Measurements from ENCODE around the gene COL5A2. TPM values are rescaled to one million over a fixed set of nuclear protein-coding genes. Genes with fewer than 3 reads are reported as not detected.

The COL5A2 gene
- total RNA-seq, 6 donors from 2014 or later = 9.0 to 42.7 (median 26.8) TPM

- TF ChIP-seq EP300 (IDR thresholded peaks at IDR 0.05) (no peak), POLR2AphosphoS5 (IDR thresholded peaks at IDR 0.05) (no peak), CTCF (IDR thresholded peaks at IDR 0.05) (no peak), POLR2A (IDR thresholded peaks at IDR 0.05) (no peak)
- no peak overlapping the region for H3K27ac ChIP-seq
- ATAC-seq (ENCODE audit: low FRiP score in 2 of 2) = no peak
These were observed 90.9 kb downstream of the COL5A2 start for GRCh38 chr2:189088591-189089205.

GRCh38 chr2:189086710-189087109 is 92.9 kb downstream of the COL5A2 start:
- DNase-seq = no peak

More at GRCh38 chr2:189088591-189089205, 90.9 kb downstream of the COL5A2 start:
- Histone ChIP-seq H3K36me3 (no peaks in the 10 kb centered on the region), H3K27me3 (no peaks in the 10 kb centered on the region), H3K9me3 (no peaks in the 10 kb centered on the region), H3K4me1 (no peaks in the 10 kb centered on the region), H3K4me3 (no peak overlapping the region)
- 48 to 51% methylated on average over 3 of the region's 3 CpGs for WGBS, 2 donors
- no peak for DNase-seq

GRCh38 chr2:189086250-189086649 is 93.3 kb downstream of the COL5A2 start:
- no peaks in the 10 kb centered on the region for H3K4me1 ChIP-seq
- ATAC-seq (ENCODE audit: low FRiP score in 2 of 2) = no peak
- H3K36me3 ChIP-seq = no peaks in the 10 kb centered on the region
- no peak for TF ChIP-seq POLR2AphosphoS5 (IDR thresholded peaks at IDR 0.05)
- no peak for TF ChIP-seq CTCF (IDR thresholded peaks at IDR 0.05)
- TF ChIP-seq EP300 (IDR thresholded peaks at IDR 0.05) = no peak
- TF ChIP-seq POLR2A (IDR thresholded peaks at IDR 0.05) = no peak
- no peaks in the 10 kb centered on the region for H3K9me3 ChIP-seq
- H3K27me3 ChIP-seq = no peaks in the 10 kb centered on the region
- no peak overlapping the region for H3K27ac ChIP-seq
- DNase-seq = no peak
- 78 to 86% methylated on average over 2 of the region's 2 CpGs for WGBS, 2 donors
- H3K4me3 ChIP-seq = no peak overlapping the region

More at GRCh38 chr2:189086710-189087109, 92.9 kb downstream of the COL5A2 start:
- Histone ChIP-seq H3K36me3 (no peaks in the 10 kb centered on the region), H3K27ac (no peak overlapping the region), H3K4me3 (no peak overlapping the region), H3K4me1 (no peaks in the 10 kb centered on the region), H3K27me3 (no peaks in the 10 kb centered on the region), H3K9me3 (no peaks in the 10 kb centered on the region)
- WGBS, 2 donors = 42 to 65% methylated on average over 2 of the region's 2 CpGs
- ATAC-seq (ENCODE audit: low FRiP score in 2 of 2) = peak in 1 of 2 donors; percentile 52
- TF ChIP-seq POLR2A (IDR thresholded peaks at IDR 0.05) (no peak), CTCF (IDR thresholded peaks at IDR 0.05) (no peak), POLR2AphosphoS5 (IDR thresholded peaks at IDR 0.05) (no peak), EP300 (IDR thresholded peaks at IDR 0.05) (no peak)

- H3K27ac ChIP-seq = no peak overlapping the region
- 91 to 92% methylated on average over 3 of the region's 3 CpGs for WGBS, 2 donors
- ATAC-seq (ENCODE audit: low FRiP score in 2 of 2) (no peak), DNase-seq (no peak)
- H3K4me3 ChIP-seq = no peak overlapping the region
- H3K9me3 ChIP-seq = no peaks in the 10 kb centered on the region
- no peaks in the 10 kb centered on the region for H3K4me1 ChIP-seq
- no peaks in the 10 kb centered on the region for H3K36me3 ChIP-seq
- H3K27me3 ChIP-seq = no peaks in the 10 kb centered on the region
- no peak for TF ChIP-seq CTCF (IDR thresholded peaks at IDR 0.05)
- no peak for TF ChIP-seq POLR2AphosphoS5 (IDR thresholded peaks at IDR 0.05)
- TF ChIP-seq POLR2A (IDR thresholded peaks at IDR 0.05) = no peak
These were observed 96.0 kb downstream of the COL5A2 start for GRCh38 chr2:189083606-189084005.

GRCh38 chr2:189083106-189083505 is 96.5 kb downstream of the COL5A2 start:
- no peaks in the 10 kb centered on the region for H3K36me3 ChIP-seq
- H3K4me3 ChIP-seq = no peak overlapping the region
- no peaks in the 10 kb centered on the region for H3K9me3 ChIP-seq
- TF ChIP-seq CTCF (IDR thresholded peaks at IDR 0.05) = no peak
- no peak for TF ChIP-seq POLR2AphosphoS5 (IDR thresholded peaks at IDR 0.05)
- no peaks in the 10 kb centered on the region for H3K4me1 ChIP-seq
- no peaks in the 10 kb centered on the region for H3K27me3 ChIP-seq
- ATAC-seq (ENCODE audit: low FRiP score in 2 of 2) (no peak), DNase-seq (no peak)
- peak overlapping the region in 1 of 4 donors; percentile 6 for H3K27ac ChIP-seq
- WGBS, 2 donors = 78 to 89% methylated on average over 2 of the region's 2 CpGs

Data from upper lobe of left lung (tissue), 6 donors.